GM18867 (cell line): ENCODE measurements around the gene RPS5.
A peak's percentile ranks its signal among the peaks of the same experiment; 100 is the strongest.
"Not testable (repeated sequence)": the region's sequence is repeated elsewhere in the genome, so short reads cannot be mapped to it uniquely, and the experiment has no call there.

Experiments
- ATAC-seq: cut with Tn5 transposase; IDR thresholded peaks from one replicate; pipeline ENCODE4 v1.9.1; 2021; ENCODE audit warnings: mild to moderate bottlenecking, moderate library complexity; ENCODE audit not compliant: unreplicated experiment

Gene RPS5

DNA sequence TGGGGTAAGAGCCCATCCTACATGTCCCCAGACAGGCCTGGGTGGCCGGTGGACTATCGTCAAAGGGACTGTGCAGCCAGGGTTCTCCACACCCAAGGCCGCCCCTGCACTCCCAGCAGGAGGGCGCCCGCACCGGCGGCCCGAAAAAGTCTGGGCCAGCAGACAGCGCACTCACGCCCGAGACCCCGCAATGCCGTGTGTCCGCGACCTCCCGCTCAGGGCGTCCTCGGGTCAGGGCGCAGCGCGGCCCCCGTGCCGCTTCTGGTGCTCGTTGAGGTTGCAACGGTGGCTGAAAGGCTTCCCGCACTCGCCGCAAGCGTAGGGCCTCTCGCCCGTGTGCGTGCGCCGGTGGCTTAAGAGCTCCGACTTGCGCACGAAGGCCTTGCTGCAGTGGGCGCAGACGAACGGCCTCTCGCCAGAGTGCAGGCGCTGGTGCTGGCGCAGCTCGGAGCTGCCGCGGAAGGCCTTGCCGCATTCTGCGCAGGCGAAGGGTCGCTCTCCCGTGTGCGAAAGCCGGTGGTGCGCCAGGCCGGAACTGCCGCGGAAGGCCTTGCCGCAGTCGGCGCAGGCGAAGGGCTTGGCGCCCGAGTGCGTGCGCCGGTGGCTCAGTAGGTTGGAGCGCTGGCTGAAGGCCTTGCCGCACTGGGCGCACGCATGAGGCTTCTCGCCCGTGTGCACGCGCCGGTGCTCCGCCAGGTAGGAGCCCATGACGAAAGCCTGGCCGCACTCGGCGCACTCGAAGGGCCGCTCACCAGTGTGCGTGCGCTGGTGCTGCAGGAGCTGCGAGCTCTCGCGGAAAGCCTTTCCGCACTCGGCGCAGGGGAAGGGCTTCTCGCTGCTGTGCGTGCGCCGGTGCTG, 30.9 kb upstream of the RPS5 start:
- no peak for ATAC-seq

DNA sequence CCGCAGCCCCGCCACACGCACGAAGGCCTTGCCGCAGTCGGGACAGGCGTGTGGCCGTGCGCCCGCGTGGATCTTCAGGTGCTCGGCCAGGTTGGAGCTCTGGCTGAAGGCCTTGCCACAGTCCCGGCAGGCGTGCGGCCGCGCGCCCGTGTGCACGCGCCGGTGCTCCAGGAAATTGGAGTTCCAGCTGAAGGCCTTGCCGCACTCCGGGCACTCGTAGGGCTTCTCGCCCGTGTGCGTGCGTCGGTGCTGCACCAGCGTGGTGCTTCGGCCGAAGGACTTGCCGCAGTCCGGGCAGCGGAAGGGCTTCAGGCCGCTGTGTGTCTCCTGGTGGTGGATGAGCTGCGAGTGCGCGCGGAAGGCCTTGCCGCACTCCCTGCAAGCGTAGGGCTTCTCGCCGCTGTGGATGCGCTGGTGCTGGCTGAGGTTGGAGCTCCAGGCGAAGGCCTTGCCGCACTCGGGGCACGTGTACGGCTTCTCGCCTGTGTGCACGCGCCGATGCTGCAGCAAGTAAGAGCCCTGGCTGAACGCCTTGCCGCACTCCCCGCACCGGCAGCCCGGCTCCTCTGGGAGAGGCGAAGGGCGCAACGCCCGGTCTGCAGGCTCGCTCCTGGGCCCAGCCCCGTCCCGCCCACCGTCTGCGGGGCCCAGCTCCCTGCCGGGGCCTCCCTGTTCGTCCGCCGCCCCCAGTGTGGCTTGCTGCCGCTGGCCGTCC, 30.1 kb upstream of the RPS5 start:
- no peak for ATAC-seq

DNA sequence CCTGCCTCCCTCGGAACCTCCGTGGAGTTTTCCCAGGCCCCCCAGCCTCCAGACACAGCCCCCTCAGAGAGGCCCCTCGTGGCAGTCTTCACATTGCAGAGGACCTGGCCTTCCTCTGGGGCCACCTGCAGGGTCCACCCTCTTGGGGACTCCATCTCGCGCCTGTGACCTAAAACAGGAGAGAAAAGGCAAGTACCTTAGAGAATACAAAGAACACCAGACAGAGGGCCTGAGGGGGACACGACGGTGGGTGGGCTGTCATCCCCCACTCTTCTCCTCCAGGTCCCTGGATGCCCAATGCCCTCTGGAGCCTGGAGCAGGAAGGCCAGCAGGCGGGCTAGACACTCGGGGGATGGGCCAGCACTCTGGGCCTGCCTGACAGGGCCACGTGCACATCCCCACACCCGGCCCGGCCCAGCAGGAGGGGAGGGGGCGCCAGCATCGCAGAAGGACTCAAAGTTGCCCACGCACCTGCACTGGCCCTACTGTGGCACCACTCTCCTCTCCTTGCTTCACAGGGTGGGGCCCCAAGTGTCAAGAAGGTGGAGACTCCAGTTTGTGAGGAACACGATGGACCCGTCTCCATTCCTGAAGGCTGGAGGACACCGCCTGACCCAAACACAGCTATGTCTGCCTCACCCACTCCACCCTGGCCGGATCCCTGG, 29.5 kb upstream of the RPS5 start:
- no peak for ATAC-seq

DNA sequence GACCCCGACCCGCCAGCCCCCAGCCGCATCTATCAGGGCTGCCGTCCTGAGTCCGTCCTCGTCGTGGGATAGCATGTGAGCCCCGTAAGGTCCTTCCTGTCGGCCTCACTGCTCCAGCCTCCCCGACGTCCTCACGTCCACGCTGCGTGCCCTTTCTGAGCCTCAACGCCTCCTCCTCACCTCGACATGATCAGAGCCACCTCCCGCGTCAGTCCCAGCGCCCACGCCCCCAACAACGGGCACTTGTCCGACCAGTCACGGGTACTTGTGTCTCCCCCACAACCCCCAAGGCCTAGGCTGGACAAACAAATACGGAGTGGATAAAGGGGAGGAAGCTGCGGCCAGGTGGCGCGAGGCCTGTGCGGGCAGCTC, 25.2 kb upstream of the RPS5 start:
- ATAC-seq, result peak; percentile 17

DNA sequence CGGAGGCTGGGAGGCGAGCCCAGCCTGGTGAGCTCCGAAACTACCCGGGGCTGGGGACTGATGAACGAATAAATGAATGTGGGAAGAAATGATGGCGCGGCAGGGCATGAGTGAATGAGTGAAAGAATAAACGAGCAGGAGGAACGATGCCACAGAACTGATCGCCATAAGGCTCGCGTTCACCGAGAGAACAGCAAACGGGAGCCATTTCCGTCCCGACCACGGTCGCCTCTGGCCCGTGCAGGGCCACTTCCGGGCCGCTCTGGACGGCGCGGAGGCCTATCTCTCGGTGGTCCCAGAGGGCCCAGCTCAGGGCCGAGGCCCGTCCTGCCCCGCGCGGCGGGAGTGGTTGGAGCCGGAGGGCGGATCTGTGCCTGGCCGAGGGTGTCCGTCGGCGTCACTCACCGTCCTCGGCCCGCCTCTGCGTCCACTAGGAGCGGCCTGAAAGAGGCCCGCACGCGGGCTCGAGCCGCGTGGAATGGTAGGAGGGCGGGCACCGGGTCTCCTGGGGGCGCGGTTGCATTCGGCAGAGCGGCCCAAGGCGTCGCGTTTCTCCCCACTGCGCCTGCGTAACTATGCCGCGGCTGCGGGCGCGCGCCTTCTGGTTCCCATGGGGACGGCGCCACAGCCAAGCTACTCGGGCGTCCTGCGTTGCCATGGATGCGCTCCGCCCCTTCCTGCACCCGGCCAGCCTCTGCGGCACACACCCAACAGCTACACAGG, 24.6 kb upstream of the RPS5 start, which contains the start of gene ZNF497:
Gene ZNF497, minus strand, starts transcription at position 480 of the 723 bp plus-strand sequence. CDS start 5,116 bp downstream, outside the sequence.
- peak; percentile 91 for ATAC-seq

DNA sequence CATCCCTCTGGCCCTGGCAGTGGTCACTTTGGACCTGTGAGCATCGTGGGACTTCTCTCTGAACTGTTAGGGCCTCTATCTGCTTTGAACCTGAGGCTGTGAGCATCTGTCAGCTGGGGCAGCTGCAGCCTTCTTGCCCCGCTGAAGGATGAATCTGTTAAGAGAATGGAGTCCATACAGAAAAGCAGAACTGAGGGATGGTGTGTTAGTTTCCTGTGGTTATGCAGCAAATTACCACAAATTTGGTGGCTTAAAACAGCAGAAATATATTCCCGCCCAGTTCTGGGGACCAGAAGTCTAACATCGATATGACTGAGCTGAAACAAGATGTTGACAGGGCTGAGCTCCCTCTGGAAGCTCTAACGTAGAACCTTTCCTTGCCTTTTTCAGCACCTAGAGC, 22.9 kb upstream of the RPS5 start:
- no peak for ATAC-seq

DNA sequence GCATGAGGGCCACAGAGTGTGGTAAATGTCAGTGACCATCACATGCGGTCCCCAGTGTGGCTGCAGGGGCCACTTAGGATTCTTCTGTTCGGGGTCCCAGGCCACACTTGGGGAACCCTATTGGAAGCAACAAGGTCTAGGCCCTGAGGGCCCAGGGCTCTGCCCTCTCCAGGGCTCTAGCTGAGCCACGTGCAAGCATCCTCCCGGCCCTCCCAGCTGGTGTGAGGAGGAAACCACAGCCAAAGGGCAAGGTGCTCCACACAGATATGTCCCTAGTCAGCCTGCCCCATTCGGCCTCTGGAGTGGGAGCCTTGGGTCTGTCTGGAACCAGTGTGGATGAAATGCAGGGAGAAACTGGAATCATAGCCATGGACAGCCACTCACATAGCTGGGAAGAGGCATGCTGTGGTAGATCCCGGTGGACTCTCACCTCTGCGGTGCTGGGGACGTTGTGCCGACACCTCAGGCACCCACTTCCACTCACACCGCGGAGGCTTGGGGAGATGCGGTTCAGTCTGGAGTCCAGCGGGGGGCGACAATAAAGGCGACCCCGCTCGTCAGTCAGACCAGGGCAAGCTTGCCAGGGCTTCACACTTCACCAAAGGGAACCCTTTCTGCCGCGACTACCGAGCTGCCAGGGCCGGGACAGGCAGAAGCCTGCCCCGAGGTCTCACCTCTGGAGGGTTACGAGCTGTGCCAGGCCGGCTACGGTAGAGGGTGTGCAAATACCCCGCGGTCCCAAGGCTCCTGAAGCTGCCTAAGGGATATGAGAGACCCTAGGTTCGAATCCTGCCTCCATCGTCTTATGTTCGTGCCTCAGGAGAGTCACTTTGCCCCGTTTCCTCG, 20.3 kb upstream of the RPS5 start:
- ATAC-seq, result no peak

DNA sequence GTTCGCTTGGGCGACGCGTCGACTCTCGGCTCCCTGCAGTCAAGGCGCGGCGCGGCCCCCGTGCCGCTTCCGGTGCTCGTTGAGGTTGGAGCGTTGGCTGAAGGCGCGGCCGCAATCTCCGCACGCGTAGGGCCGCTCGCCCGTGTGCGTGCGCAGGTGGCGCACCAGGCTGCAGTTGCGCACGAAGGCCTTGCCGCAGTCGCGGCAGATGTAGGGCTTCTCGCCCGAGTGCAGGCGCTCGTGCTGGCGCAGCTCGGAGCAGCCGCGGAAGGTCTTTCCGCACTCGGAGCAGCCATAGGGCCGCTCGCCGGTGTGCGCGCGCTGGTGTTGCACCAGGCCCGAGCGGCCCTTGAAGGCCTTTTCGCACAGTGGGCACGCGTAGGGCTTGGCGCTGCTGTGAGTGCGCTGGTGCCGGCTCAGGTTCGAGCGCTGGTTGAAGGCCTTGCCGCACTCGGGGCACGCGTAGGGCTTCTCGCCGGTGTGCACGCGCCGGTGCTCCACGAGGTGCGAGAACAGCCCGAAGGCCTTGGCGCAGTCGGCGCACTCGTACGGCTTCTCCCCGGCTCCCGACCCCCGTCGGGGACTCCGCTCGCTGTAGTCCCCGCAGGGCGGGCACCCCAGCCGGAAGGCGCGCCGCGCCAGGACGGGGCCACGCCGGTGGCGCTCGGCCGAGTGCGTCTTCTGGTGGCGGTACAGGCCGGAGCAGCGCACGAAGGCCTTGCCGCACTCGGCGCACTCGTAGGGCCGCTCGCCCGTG, 19.2 kb upstream of the RPS5 start:
- no peak for ATAC-seq

DNA sequence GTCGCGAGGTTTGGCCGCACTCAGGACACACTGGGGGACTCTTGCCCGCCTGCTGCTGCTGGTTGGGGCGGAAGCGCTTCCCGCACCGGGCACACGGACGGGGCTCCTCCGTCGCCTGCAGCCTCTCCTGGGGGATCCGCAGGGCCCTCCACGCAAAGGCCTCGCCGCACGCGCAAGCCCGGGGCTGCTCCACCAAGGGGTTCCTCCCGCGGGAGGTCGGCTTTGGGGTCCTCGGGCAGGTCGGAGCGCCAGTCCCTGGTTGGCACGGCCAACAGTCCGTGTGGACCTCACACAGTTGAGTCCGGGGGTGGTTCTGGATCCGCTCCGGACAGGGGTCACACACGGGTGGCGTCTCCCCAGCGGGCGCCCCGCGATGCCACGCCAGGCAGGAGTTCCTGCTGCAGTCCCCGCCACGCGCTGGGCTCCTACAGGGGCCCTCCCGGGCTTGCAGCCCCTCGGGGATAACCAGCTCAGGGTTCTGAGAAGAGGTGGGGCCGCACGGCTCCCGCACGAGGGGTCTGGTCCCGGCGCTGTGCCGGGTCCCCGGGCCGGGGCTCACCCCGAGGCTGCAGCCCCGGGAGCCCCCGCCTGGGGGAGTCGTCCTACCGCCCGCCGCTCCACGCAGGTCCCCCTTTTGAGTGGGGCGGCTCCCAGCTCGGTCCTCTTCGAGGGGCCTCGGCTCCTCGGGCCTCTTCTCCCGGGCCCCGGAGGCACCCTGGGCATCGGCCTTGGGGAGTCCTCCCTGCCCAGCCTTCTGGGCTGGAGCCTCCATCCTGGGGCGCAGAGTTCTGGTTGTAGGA, 18.3 kb upstream of the RPS5 start:
- ATAC-seq, result no peak

DNA sequence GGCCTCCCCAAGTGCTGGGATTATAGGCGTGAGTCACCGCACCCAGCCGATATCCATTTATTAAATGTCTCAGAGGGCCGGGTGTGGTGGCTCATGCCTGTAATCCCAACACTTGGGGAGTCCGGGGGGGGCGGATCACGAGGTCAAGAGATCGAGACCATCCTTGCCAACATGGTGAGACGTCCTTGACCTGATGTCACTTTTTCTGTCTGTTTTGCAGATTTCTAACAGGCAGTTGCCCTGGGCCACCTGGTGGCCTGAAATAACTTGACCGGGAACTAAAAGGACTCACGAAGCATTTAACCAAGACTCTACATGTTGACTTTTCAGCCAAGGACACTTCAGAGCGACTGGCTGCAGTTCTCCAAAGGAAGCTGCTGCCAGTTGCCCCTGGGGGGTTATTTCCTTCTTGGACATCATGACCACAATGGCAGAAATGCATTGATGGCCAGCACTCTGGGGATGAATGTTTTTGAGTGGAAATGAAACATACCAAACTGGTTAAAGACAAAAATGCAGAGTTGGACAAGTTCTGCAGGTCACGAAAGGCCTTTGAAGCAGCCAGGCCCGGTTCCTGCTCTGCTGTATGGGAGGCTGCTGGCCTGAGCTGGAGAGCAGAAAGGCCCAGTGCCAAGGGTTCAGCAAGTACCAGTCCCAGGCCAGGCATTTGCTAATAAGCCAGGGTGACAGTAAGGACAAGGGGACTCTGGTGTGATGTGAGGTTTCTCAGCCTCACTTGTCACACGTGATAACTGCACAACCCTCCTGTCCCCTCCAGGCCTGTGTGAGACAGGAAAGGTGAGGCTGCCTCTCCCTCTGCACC, 14.5 kb upstream of the RPS5 start:
- ATAC-seq, result no peak

DNA sequence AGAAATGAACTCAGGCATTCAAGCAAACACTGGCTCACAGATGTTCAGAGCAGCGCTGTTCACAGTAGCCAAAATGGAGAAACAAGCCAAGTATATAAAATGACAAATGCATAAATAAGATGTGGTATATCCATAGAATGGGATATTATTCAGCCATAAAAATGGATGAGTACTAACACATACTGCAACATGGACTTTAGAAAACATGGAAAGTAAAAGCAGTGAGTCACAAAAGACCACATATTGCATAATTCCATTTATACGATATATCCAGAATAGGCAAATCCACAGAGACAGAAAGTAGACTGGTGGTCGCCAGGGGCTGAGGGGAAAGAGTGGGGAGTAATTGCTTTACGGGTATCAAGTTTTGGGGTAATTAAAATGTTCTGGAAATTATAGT, 12.9 kb upstream of the RPS5 start:
- ATAC-seq, result no peak

DNA sequence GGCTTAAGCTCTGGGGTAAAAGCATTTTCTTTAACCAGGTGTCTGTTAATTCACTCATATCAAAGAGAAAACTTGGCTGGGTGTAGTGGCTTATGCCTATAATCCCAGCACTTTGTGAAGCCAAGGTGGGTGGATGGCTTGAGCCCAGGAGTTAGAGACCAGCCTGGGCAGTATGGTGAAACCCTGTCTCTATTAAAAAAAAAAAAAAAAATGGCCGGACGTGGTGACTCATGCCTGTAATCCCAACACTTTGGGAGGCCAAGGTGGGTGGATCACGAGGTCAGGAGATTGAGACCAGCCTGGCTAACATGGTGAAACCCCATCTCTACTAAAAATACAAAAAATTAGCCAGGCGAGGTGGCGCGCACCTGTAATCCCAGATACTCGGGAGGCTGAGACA, 10.3 kb upstream of the RPS5 start:
- ATAC-seq, result not testable (repeated sequence)

DNA sequence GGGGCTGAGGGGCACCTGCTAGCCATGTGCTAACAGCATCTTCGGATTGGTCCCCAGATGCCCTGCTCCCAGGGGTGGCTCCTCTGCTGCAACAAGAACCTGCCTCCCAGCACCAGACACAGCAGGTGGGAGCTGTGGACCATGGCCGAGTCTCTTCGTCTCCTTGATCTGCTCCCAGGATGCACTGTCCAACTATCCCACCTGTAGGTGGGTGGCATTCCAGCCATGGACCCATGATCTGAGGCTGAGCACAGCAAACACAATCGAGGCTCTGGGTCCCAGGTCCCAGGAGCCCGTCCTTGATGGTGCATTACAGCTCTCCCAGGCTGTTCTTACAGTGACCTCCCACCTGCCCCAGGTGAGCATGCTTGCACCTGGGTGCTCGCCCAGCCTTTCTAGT, 7.8 kb upstream of the RPS5 start:
- no peak for ATAC-seq

DNA sequence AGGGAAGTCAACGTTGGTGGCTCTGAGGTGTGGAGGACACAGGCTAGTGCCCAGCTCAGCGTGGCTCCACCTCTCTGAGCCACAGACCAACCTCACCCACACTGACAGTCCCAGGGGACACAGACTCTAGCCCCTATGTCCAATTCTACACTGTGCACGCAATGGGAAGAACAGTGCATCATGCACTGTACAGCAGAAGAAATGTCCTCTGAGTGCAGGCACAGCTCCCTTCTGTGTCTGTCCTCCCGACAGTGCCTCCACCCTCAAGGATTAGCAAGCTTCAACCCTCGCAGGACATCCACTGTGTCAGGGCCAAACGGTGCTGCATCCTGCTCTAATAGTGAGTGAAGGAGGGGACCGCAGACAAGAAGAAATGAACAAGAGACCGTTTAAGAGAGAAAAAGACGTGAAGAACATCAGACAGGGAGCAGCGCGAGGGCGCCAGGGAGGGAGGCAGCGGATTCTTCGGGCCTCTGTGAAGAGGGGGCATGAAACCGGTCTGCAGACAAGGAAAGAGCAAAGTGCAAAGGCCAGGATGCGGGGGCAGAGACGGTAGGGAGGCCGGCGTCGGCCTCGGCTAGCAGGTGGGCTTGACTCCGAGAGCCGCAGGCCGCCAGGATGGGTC, 6.9 kb upstream of the RPS5 start:
- ATAC-seq, result no peak

DNA sequence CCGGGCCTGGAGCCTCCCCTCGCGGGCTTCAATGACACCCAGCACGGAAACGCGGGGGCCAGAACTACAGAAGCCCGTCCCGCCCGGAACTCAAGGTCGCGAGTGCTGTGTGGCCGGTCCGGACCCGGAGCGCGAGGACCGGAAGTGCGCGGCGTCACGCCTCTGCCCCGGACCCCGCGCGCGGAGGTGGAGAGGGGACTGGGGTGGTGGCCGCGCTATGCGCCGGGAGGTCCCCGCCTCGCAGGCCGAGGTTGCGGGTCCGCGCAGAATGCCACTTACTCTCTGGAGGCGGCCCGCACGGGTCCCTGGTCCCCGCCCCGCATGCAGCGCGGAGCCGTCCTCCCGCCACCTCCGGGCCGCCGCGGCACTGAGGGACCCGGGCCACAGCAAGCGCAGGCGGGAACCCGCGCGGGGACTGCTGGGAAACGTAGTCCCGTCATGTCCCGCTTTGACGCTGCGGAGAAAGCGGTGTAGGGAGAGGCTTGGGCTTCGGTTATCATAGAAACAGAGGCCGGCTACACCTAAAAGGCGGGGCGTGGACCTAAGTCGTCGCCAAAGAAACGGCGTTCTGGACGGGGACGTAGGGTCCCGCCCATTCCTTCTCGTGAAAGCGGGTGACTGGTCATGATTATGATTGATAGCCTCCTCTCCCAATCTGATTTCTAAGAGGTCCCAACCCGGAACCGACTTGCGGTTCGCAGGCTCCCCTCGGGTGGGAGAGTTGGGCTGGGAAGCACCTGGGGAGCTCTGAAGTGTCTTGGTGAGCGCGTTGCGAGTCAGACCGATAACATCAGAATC, 6.2 kb upstream of the RPS5 start, which contains the start of gene ZNF837:
Gene ZNF837, minus strand, starts transcription at position 369 of the 798 bp plus-strand sequence. CDS start 11,698 bp downstream, outside the sequence.
- peak; percentile 76 for ATAC-seq

DNA sequence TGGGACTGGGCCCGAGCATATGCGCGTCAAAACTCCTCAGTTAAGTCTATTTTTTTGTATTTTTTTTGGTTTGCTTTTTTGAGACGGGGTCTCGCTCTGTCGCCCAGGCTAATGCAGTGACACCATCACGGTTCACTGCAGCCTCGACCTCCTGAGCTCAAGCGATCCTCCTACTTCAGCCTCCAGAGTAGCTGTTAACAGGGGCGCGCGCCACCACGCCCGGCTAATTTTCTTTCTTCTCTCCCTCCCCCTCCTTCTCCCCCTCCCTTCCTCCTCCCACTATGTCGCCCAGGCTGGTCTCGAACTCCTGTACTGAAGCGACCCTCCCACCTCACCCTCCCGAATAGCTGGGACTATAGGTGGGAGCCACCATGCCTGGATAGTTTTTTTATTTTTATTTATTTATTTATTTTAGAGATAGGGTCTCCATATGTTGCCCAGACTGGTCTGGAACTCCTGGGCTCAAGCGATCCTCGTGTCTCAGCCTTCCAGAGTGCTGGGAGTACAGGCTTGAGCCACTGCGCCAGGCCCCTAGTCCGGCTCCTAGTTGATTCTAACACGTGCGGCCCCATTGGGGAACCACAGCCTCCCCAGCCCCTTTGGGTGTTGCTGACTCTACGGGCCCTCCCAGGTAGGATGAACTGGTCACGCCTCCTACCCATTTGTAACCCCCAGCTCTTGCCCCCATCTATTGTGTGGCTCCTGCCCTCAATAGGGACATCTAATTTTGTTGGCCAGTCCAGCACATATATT, 5.4 kb upstream of the RPS5 start:
- no peak for ATAC-seq
